ENCODE results near the gene ACP1.
A peak's percentile ranks its signal among the peaks of the same experiment; 100 is the strongest.

The ACP1 gene

DNA sequence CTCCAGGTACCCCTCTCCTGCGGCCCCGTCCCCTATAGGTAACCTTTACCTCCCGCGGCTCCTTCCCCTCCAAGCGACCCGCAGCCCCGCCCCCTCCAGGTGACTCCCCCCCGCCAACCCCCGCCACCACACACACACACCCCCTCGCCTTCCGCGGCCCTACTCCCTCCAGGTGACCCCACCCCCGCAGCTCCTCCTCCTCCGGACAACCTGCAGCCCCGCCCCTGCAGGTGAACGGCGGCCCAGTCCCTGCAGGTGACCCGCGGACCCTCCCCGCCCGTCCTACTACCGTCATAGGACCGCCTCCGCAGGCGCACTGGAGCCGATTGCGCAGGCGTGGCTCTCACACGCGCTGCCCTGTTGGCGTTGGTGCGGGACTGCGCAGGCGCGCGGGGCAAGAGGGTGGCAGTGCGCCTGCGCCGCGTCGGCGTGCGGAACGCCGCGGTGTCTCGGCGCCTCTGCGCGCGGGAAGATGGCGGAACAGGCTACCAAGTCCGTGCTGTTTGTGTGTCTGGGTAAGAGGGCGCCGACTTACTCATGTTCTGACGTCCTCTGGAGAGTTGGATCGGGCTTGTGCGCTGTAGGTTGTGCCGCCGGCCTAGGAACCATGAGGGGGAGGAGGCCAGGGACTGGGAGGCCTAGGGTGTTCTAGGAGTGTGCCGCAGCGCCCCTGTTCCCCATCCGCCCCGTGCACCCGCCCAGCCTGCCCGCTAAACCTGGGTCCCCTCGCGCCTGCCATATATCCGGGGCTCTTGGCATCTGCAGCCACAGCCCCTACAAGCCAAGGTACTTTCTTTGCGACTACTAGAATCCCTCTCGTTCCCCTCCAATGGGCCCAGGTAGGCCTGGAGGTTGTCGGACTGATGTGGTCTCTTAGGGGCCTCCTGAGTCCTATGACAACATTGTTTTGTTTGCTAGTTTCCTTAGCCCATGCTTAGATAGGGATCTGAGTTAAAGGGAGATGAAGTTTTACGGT lies at the start of gene ACP1:
ACP1 (plus strand) TSS at position 455 of the 976 bp plus-strand sequence; CDS start at position 473, 18 bp downstream.
- peak; percentile 99 for DNase-seq (ENCODE audit: low spot score)

DNA sequence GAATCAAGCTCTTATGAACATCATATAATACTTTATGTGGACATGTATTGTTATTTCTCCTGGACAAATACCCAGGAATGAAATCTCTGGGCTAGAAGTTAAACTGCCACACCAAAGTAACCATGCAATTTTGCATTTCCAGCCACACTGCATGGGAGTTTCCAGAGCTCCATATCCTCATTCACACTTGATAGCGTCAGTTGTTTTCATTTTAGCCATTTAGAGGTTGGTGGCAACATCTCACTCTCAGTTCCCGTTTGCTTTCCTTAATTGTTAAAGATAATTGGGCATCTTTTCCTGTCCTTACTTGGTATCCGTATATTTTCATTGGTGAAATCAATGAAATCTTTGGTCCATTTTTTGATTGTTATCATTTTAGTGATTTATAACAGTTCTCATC lies 48.7 kb upstream of the ACP1 start:
- no peak for DNase-seq (ENCODE audit: low spot score)

DNA sequence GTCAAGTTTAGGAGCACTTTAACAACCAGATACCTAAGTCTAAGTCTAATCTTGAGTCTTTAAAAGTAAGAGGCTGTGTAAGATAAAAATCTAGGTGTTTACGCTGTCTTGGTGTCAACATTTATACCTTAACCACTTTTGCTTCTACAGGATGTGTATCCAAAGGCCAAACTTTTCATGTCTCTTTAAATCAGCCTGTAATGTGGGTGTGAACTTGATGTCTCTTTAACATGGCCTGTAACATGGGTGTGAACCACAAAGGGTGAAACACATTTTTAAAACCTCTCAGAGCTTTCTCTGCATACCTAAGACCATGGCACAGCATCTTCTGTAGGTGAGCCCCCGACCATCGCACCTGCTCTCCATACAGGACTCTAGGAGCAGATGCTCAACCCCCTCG lies 41.3 kb upstream of the ACP1 start:
- DNase-seq (ENCODE audit: low spot score): no peak

DNA sequence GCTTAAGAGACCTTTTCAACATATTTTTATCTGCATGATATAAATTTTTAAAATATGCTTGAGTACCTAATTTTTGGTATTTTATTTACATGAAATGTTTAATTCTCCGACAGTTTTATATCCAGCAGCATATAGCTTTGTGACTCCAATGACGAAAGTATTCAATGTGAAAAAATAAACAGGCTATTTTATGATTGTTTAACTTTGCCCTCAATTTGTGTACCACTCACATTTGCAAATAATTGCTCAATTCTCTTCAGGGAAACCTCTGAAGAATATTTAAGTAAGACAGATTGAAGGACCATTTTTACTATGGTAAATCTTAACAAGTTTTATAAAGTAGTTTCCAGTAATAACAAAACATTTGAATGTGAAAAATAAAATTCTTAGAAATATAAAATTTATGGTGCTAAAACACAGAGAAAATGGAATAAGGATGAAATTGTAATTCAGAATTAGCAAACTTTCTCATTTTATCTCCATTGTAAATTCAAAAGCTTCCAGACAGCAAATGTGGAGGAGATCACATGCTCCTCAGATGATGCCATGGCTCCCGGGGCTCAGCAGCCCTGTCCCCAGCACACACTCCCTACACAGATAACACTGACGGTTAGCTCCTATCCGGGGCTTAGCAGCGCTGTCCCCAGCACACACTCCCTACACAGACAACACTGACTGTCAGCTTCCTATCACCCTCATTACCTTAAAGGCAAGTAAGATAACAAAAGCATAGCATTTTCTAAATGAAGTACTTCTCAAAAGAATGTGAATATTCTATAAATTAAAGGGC lies 40.6 kb upstream of the ACP1 start:
- no peak for DNase-seq (ENCODE audit: low spot score)

DNA sequence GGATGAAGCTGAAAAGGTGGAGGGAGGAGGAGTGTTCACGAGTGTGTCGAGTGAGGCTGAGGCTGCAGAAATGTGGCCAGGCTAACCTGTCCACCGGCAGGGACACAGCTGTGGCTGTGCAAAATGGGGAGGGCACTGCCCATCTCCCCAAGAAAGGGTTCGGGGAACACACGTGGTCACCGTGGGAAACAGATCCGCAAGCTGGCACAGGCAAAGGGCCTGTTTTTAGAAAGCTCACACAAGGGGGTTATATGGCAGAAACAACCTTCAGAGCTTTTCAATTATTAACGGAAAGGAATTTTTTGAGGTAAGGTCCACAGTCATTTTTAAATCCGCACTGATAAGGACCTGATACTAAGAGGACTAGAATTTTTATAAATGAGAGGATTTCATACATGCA lies 36.6 kb upstream of the ACP1 start:
- no peak for DNase-seq (ENCODE audit: low spot score)

DNA sequence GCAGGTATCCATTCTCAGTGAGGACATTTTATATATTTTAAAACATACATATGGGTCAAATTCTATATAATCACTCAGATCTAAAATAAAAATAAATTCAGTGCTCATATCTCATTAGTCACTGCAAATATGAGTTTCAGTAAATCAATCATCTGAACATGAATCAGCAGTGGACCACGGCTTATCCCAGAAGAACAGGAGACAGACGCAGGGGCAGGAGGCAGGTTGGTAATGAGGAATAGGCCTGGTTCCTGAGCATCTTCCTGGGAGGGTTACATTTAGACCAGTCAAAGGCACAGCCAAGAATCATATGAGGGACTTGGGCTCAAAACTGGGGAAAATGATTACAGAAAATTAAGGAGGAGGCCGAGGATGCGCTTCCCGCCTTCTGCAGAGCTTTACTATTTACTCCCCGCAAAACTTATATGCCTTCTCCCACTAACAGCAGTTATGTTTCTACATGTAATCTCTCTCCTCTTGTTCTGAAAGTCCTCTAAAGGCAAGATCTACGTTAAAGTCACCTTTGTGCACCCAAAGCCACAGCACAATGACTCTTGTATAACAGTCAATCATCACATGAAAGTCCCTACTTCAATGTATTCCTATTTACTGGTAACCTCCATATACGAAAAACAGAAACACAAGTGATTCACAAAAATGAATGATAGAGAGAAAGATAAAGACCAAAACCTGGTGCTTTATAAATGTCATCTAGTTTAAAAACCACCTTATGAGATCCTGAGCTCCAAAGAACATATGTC lies 36.0 kb upstream of the ACP1 start:
- no peak for DNase-seq (ENCODE audit: low spot score)

DNA sequence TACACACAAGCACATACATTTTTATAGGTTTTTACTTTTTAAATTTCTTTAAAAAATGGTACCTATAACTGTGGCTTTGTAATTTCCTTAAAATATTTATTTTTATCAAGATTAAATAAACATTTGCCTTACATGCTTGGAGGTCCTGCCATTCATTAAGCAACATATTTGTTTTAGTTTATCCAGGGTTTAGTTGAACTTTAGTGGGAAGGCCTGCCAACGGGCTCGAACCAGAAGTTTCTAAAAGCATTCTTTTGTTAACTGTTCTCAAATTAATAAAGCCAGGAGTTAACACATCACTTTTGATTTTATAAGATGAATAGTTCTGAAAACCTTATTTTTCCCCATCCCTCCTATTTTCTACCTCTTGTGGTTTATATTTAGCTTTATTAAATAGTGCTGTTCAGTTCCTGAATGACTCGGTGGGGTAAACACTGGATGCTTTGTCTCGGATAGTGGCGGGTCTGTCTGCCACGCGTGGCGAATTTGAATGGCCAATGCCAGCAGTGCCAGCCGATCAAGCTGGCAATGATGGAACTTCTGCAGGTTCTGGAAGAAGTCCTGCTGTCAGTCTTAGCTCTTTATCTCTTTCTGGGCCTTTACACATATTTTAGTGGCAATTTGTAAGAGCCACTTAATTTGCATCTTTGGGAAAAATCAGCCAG lies 33.1 kb upstream of the ACP1 start:
- no peak for DNase-seq (ENCODE audit: low spot score)

DNA sequence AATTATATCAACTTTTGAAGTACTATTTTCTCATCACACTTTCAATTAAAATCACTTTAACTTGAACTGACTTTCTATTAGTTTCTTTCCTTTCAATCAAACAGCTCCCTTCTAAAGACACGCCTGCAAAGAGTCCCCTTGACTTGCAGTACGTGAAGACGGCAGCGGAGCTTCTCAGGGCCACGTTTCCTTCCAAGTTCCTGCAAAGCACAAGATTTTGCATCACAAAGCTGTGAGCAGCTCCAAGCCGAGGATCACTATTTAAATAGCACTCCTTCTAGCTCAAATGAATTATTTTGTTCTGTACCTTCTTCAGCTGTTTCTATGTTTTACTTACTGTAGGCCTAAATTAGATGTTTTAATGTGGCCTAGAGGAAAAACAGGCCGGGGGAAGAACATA lies 31.7 kb upstream of the ACP1 start:
- no peak for DNase-seq (ENCODE audit: low spot score)

DNA sequence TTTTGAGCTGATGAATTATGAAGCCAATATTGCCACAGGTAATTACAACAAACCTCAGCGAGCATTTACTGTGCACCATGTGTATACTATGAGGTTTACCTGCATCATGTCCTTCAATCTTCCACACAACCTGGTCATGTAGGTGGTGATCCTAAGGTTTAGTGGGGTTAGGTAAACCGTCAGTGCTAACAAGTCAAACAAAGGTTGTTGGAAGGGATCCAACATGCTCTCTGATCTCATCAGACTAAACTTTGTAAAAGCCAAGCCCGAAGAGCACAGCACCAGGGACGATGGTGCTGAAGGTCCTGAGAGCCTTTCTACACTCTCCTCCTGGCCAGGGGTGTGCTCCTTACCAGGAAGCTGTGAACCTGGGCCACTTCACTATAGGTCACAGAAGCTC lies 30.3 kb upstream of the ACP1 start:
- DNase-seq (ENCODE audit: low spot score): no peak

DNA sequence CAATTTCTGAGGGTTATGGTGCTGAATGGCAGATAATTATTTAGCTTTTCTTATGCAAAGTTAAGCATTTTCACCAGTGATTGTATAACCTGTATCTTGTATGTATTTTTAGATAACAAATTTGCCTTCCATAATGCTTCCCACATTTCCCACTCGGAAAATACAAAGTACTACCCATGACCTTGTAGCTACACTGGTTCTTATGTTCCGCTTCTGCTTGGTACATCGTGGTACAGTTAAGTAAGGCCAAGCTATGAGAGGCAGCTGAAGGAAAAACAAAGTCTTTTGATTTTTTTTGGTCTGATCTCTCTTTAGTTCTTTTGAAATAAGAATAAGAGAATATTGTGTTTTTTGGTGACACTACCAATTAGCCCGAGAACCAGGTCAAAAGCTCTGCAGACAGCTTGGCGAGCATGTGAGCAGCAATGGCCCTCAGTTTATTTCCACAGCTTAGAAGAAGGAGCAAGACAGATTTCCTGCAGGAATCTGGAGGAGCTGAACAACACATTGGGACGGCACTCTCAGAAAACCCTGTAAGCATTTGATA lies 27.7 kb upstream of the ACP1 start:
- DNase-seq (ENCODE audit: low spot score): no peak

DNA sequence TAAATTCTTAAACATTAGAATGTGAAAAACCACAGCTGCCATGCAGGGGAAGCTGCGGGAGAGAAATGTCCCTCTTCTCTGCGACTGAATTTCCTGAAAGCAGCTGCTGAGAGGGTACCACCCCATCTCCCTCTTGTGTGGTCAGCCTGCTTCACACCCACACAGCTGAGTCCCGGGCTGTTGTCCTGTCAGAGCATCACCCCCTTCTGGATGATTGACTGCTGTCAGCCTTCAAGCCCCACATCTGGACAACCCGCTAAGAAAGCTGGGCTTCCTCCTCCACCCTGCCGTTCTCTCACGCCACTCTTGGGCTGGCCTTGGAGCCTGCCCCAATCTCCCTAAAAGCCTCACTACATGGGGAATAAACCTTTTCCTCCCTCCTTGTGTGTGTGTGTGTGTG lies 26.9 kb upstream of the ACP1 start:
- no peak for DNase-seq (ENCODE audit: low spot score)

DNA sequence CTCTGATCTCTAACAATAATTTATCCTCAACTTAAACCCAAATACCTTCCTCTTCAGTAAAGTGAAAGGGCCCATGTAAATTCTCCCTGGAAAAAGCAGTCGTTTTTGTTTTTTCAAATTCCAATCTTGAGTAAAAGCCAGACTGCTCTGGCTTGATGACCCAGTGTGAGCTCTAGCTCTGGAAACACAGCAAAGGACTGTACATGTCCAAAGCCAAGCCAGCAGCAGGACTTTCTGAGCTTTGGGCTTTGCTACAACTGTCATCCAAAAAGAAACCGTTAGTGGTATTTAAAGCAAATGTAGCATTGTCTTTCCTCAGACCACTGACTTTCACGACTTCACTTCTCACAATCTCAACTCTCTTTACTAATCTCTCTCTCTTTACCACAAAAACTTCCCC lies 26.3 kb upstream of the ACP1 start:
- DNase-seq (ENCODE audit: low spot score): no peak

DNA sequence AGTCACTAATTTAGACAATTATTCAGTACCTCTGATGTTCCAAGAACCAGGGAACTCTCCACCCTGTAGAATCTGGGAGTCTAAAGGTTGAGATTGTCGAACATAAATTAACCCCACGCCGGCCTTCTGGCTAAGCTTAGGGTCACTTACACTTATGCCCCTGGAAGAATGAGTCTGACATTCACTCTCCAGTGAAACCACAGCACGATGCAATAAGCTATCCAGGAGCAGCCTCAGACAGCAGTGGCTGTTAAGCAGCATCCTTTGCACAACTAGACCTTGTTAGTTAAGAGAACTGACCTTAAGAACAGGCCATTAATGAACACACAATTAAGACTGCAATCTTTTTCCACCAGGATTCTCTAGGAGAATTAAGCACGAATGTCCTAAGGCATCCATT lies 25.9 kb upstream of the ACP1 start:
- no peak for DNase-seq (ENCODE audit: low spot score)

DNA sequence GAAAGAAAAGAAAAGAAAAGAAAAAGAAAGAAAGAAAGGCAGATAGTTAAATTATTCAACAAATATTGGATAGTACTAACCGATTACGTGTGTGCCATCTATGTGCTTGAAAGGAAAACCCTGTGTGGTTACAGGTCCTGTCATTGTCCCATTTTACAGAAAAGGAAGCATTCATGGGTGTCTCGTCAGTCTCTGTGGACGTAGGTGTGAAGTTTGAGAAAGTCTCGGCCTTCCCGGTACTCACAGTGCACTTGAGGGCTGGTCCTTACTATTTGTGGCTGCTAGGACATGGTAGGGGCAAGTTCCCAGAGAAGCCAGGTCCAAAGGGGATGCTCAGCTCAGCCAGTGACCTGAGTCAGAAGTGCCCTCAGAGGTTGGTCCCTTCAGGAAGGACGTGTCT lies 20.2 kb upstream of the ACP1 start:
- DNase-seq (ENCODE audit: low spot score): no peak

DNA sequence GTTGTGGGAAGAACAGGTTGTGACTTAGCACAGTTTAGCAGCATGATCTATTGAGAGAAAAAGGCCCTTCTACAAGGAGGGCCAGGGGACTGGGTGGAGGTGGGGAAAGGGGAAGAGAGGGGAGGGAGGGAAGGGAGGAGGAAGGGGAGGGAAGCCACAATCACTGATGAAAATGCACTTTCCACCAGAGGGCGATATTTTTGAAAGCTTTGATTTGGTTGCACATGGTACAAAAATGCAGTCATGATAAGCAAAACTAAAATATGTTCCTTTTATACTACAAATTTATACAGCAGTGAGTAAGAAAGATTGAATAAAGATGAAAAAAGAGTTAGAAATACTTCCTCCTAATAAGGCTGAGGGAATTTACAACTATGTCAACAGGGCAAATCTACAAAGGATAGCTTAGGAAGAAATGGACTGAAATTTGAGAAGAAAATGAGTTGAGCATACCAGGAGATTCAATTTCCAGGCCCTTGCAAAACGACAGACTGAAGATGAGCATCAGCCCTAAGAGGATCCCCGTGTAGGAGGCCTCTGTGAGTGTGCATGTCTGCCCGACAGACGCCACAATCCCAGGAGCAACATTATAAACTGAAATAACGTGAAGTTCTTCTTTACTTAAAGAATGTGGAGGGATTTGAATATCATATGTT lies 18.1 kb upstream of the ACP1 start:
- DNase-seq (ENCODE audit: low spot score): peak; percentile 46

DNA sequence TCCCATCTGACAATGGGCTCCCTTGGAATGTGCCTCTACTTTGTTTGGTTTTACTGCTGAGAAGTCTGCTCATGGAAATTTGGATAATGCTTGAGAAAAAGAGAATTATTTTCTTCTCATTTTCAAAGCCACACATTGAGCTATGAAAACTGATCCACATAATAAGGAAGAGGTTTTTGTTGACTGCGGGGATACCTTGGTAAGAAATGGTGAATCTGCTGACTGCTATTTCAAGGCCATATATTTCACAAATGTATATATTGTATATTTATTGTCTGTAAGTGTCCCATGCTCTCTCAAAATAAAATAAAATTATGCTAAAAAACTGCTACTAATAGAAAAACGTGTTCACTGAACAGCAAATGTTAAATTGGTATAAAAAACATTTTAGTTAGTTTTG lies 16.0 kb upstream of the ACP1 start:
- no peak for DNase-seq (ENCODE audit: low spot score)

DNA sequence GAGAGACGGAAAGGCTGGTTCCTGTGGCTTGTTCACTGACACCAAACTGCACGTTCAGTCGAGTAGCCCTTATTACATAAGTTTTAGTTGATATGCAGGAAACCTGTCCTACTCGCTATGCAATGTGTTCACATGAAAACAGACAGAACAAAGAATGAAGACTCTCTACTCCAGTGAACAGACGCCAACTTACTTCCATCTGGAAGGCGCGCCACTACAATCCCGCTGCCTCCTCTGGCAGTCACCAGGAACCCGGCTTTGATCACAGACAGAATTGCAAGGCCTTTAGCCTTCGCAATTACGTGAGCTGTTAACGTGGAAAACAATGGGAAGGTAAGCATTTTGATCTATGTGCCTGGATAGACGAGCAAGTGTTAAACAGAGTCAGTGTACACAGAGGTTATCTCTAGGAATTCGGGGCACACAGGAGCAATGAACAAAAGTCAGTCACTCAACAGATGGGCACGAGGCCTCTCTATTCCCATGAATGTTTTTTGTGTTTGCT lies 15.2 kb upstream of the ACP1 start:
- no peak for DNase-seq (ENCODE audit: low spot score)

DNA sequence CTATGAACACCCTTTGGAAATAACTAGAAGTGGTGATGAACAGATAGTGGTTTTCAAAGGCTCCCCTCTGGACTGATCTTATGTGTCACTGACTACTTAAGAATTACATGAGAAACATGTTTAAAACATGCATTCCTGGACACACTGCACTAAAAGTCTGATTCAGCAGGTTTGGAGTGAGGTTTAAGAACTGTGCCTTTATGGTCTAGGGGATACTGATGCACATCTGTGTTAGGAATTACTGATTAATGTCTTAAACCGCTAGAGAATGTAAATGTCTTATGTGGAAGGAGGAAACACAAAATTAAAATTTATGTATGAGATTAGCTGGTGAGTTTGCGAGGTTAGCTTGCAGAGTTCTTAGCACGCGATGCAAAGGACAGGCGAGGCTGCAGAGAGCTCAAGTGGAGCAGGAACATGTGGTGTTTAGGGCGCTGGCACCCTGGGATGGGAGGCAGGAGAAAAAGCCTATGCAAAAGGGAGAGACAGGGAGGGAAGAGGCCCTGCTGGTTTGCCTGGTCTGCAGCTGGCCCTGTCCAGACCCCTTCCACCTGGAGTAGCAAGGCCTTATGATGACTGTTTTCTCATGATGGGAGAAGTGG lies 12.6 kb upstream of the ACP1 start:
- DNase-seq (ENCODE audit: low spot score): no peak

DNA sequence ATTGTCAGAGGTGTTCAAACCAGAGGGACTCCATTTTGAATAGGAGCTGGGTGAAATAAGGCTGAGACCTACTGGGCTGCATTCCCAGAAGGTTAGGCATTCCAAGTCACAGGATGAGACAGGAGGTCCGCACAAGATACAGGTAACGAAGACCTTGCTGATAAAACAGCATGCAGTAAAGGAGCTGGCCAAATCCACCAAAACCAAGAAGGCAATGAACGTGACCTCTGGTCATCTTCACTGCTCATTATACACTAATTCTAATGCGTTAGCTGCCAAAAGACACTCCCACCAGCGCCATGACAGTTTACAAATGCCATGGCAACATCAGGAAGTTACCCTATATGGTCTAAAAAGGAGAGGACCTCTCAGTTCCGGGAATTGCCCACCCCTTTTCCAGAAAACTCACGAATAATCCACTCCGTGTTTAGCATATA lies 11.5 kb upstream of the ACP1 start:
- DNase-seq (ENCODE audit: low spot score): no peak

DNA sequence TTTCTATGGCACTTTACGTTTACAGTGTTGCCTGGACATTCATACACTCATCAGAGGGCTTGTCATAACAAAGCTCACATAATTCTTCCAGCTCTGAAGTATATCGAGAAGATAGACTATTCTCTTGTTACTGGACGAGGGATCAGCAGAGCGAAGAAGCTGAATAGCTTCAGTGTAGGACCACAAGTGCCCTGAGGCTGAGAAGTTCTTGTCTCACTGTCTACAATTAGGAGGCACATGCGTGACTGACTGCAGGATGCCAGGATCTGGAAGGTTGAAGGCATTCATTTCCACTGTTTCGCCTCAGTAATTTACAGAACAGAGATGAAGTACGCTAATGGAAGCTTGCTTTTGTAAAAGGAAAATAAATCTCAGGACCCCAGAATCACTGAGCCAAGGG lies 10.5 kb upstream of the ACP1 start:
- DNase-seq (ENCODE audit: low spot score): no peak

All from AG08396 (cell line).